ENCODE measurements around the gene SCNM1.
A peak's percentile ranks its signal among the peaks of the same experiment; 100 is the strongest.
"Not testable (repeated sequence)": the region's sequence is repeated elsewhere in the genome, so short reads cannot be mapped to it uniquely, and the experiment has no call there.

Gene SCNM1

GRCh38 chr1:151147132-151147503 is 18.8 kb upstream of the SCNM1 start:
- no peak for DNase-seq

- DNase-seq: no peak
Measured at GRCh38 chr1:151147665-151148064, 18.3 kb upstream of the SCNM1 start.

GRCh38 chr1:151156515-151156819 is 9.5 kb upstream of the SCNM1 start, which contains the start of gene TNFAIP8L2:
TNFAIP8L2 (plus strand) TSS chr1:151156649; CDS start chr1:151158698, 2,049 bp downstream.
- DNase-seq: no peak

GRCh38 chr1:151157067-151157531 is 8.8 kb upstream of the SCNM1 start:
- DNase-seq: no peak

- DNase-seq: no peak
Measured at GRCh38 chr1:151158326-151158725, 7.6 kb upstream of the SCNM1 start.

GRCh38 chr1:151158751-151159251 is 7.1 kb upstream of the SCNM1 start:
- no peak for DNase-seq

GRCh38 chr1:151159373-151159772 is 6.6 kb upstream of the SCNM1 start:
- no peak for DNase-seq

- no peak for DNase-seq
Measured at GRCh38 chr1:151164732-151165280, 1.1 kb upstream of the SCNM1 start.

GRCh38 chr1:151165281-151165737 is 635 bp upstream of the SCNM1 start:
- DNase-seq: no peak

GRCh38 chr1:151166505-151166956 is 587 bp downstream of the SCNM1 start:
- no peak for DNase-seq

GRCh38 chr1:151167116-151167515 is 1.2 kb downstream of the SCNM1 start:
- no peak for DNase-seq

GRCh38 chr1:151171190-151171589 is 5.2 kb downstream of the SCNM1 start:
- DNase-seq: no peak

GRCh38 chr1:151175041-151175741 is 9.2 kb downstream of the SCNM1 start:
- no peak for DNase-seq

- no peak for DNase-seq
Measured at GRCh38 chr1:151175863-151176262, 9.9 kb downstream of the SCNM1 start, which contains the start of gene TMOD4. TMOD4 (minus strand) TSS chr1:151175981; CDS start chr1:151174875, 1,106 bp downstream.

- no peak for DNase-seq
Measured at GRCh38 chr1:151176514-151177045, 10.6 kb downstream of the SCNM1 start.

GRCh38 chr1:151184211-151184610 is 18.3 kb downstream of the SCNM1 start:
- DNase-seq: no peak

GRCh38 chr1:151187205-151187604 is 21.3 kb downstream of the SCNM1 start:
- no peak for DNase-seq

GRCh38 chr1:151188667-151189066 is 22.7 kb downstream of the SCNM1 start:
- not testable (repeated sequence) for DNase-seq

- peak; percentile 55 for DNase-seq
Measured at GRCh38 chr1:151189637-151190445, 23.9 kb downstream of the SCNM1 start, which contains the start of gene VPS72. VPS72 (minus strand) TSS chr1:151190197; CDS start chr1:151190121, 76 bp downstream.

- no peak for DNase-seq
Measured at GRCh38 chr1:151192047-151192446, 26.1 kb downstream of the SCNM1 start.

- DNase-seq: no peak
Measured at GRCh38 chr1:151193304-151193703, 27.4 kb downstream of the SCNM1 start.

- no peak for DNase-seq
Measured at GRCh38 chr1:151193856-151194255, 27.9 kb downstream of the SCNM1 start.
